DND-41 (cell line): Measurements from ENCODE around the gene GLIS2.

Source experiments
- ATAC-seq: fragments of 200-7000 bp; cut with Tn5 transposase; 3 replicates; pipeline ENCODE4 v1.9.1; 2021; ENCODE audit warnings: low read depth; ENCODE audit not compliant: insufficient read depth
- DNase-seq: peaks from one replicate; pipeline ENCODE4 v3.0.0-alpha.2; 2020
- H2AFZ ChIP-seq: 2 replicates; pipeline ENCODE4 v1.6.0; 2012; ENCODE audit warnings: low read depth, low read length
- H3K27ac ChIP-seq: 2 replicates; pipeline ENCODE4 v1.5.1; 2012; ENCODE audit warnings: low read length, inconsistent platforms
- H3K27me3 ChIP-seq: fragments of 200-600 bp; sonication (generic); 2 replicates; pipeline ENCODE4 v1.6.0; 2012; ENCODE audit warnings: low read length, mild to moderate bottlenecking, inconsistent platforms; ENCODE audit not compliant: insufficient read depth, poor library complexity
- H3K36me3 ChIP-seq: 2 replicates; pipeline ENCODE4 v1.5.1; 2012; ENCODE audit warnings: low read length, inconsistent platforms; ENCODE audit not compliant: insufficient read depth
- H3K4me1 ChIP-seq: 2 replicates; pipeline ENCODE4 v1.5.1; 2012; ENCODE audit warnings: mild to moderate bottlenecking, low read length; ENCODE audit not compliant: insufficient read depth
- H3K4me2 ChIP-seq: 2 replicates; pipeline ENCODE4 v1.6.0; 2012; ENCODE audit warnings: mild to moderate bottlenecking, moderate library complexity, low read length, inconsistent platforms; ENCODE audit not compliant: insufficient read depth
- H3K4me3 ChIP-seq, 2 experiments: fragments of 200-600 bp in 1 of 2; shearing (Covaris generic) in 1 of 2; 2 replicates each; pipeline ENCODE4 v1.5.1; 2012 to 2016; ENCODE audit warnings: inconsistent platforms in 2 of 2, low read length in 2 of 2, mild to moderate bottlenecking in 2 of 2, low read depth in 1 of 2, moderate library complexity in 1 of 2
- H3K79me2 ChIP-seq: 2 replicates; pipeline ENCODE4 v1.6.0; 2012; ENCODE audit warnings: low read length, inconsistent platforms; ENCODE audit not compliant: insufficient read depth
- H3K9ac ChIP-seq: 2 replicates; pipeline ENCODE4 v1.6.0; 2012; ENCODE audit warnings: low read depth, mild to moderate bottlenecking, inconsistent platforms, low read length, moderate library complexity
- H3K9me3 ChIP-seq: 2 replicates; pipeline ENCODE4 v1.5.1; 2012; ENCODE audit warnings: low read length, moderate library complexity, mild to moderate bottlenecking, inconsistent platforms; ENCODE audit not compliant: insufficient read depth, severe bottlenecking
- H4K20me1 ChIP-seq: 2 replicates; pipeline ENCODE4 v1.6.0; 2012; ENCODE audit warnings: low read length; ENCODE audit not compliant: insufficient read depth
- CTCF ChIP-seq: IDR thresholded peaks from 2 replicates; pipeline ENCODE4 v1.5.1; 2012; ENCODE audit warnings: borderline replicate concordance, low read length, moderate library complexity, mild to moderate bottlenecking; ENCODE audit not compliant: poor library complexity, severe bottlenecking; ENCODE audit errors: extremely low read depth
- EZH2 ChIP-seq: IDR thresholded peaks from 3 replicates; pipeline ENCODE4 v1.6.1; 2012; ENCODE audit warnings: borderline replicate concordance, low read depth, mild to moderate bottlenecking, moderate library complexity, low read length, inconsistent platforms; ENCODE audit not compliant: severe bottlenecking

Gene GLIS2

GRCh38 chr16:4270595-4270994, 45.3 kb upstream of the GLIS2 start:
- Histone ChIP-seq H3K4me2 (peak overlapping the region; percentile 95), H3K9ac (peak overlapping the region; percentile 88), H3K27ac (peak overlapping the region; percentile 94), H4K20me1 (peaks cover 25% of the 10 kb centered on the region), H3K9me3 (no peaks in the 10 kb centered on the region), H3K27me3 (no peaks in the 10 kb centered on the region), H3K79me2 (peaks cover 67% of the 10 kb centered on the region), H3K36me3 (peaks cover 30% of the 10 kb centered on the region), H2AFZ (no peak overlapping the region; the same call in 1 of the 2 replicates), H3K4me3 (peak overlapping the region; percentile 82 to 95; a peak in 3 of 4 replicates), H3K4me1 (peaks cover 29% of the 10 kb centered on the region)
- ATAC-seq (no peak), DNase-seq (no peak)
- TF ChIP-seq CTCF (no peak), EZH2 (no peak)

GRCh38 chr16:4271176-4272113, 44.4 kb upstream of the GLIS2 start:
- H3K27me3 ChIP-seq: no peaks in the 10 kb centered on the region
- H3K79me2 ChIP-seq: peaks cover 58% of the 10 kb centered on the region
- peaks cover 29% of the 10 kb centered on the region for H3K4me1 ChIP-seq
- H3K9ac ChIP-seq: peak overlapping the region; percentile 88
- peak; percentile 94 for DNase-seq
- no peaks in the 10 kb centered on the region for H3K9me3 ChIP-seq
- H3K36me3 ChIP-seq: peaks cover 25% of the 10 kb centered on the region
- peak overlapping the region; percentile 82 to 95; a peak in 3 of 4 replicates for H3K4me3 ChIP-seq
- peak; percentile 81 for ATAC-seq
- H2AFZ ChIP-seq: peak overlapping the region; percentile 74
- H3K4me2 ChIP-seq: peak overlapping the region; percentile 95
- H3K27ac ChIP-seq: peak overlapping the region; percentile 94
- peaks cover 17% of the 10 kb centered on the region for H4K20me1 ChIP-seq
- TF ChIP-seq EZH2 (no peak), CTCF (peak; percentile 29)

- Histone ChIP-seq H3K4me3 (peak overlapping the region; percentile 82 to 95), H2AFZ (peak overlapping the region; percentile 74), H3K79me2 (peaks cover 50% of the 10 kb centered on the region), H3K4me1 (peaks cover 29% of the 10 kb centered on the region), H3K9ac (peak overlapping the region; percentile 88), H4K20me1 (peaks cover 8% of the 10 kb centered on the region), H3K9me3 (no peaks in the 10 kb centered on the region), H3K27me3 (no peaks in the 10 kb centered on the region), H3K36me3 (peaks cover 23% of the 10 kb centered on the region), H3K4me2 (peak overlapping the region; percentile 95), H3K27ac (peak overlapping the region; percentile 94)
- TF ChIP-seq CTCF: no peak
- TF ChIP-seq EZH2: no peak
- DNase-seq (peak; percentile 71), ATAC-seq (peak; percentile 20)
These were observed 43.5 kb upstream of the GLIS2 start for GRCh38 chr16:4272114-4272956.
